Liver (tissue), 9 donors: ENCODE data around the gene SCLY. TPM values are rescaled to one million over a fixed set of nuclear protein-coding genes. Genes with fewer than 3 reads are reported as not detected.

ENCODE experiments used
- DNase-seq: peaks from one replicate; pipeline ENCODE4 v3.0.0-alpha.2; 2017; ENCODE audit warnings: low spot score
- H3K27ac ChIP-seq, 2 donors: one replicate each; pipeline ENCODE4 v1.7.0; 2013; ENCODE audit warnings: inconsistent platforms in 2 of 2, low read length in 2 of 2, control low read depth in 1 of 2, low read depth in 1 of 2, mild to moderate bottlenecking in 1 of 2
- H3K27me3 ChIP-seq, 4 donors: one replicate each; pipeline versions ENCODE4 v1.6.1 to v1.7.0; 2013; ENCODE audit warnings: low read length in 3 of 4, inconsistent platforms in 1 of 4, mild to moderate bottlenecking in 1 of 4, moderate library complexity in 1 of 4; ENCODE audit not compliant: control insufficient read depth in 4 of 4, insufficient read depth in 4 of 4
- H3K36me3 ChIP-seq, 4 donors: one replicate each; pipeline versions ENCODE4 v1.6.1 to v1.7.0; 2013; ENCODE audit warnings: low read length in 3 of 4, mild to moderate bottlenecking in 3 of 4, low read depth in 1 of 4, moderate library complexity in 1 of 4; ENCODE audit not compliant: control insufficient read depth in 4 of 4, insufficient read depth in 3 of 4
- H3K4me1 ChIP-seq, 4 donors: one replicate each; pipeline versions ENCODE4 v1.6.1 to v1.7.0; 2013; ENCODE audit warnings: low read length in 3 of 4, mild to moderate bottlenecking in 3 of 4, moderate library complexity in 1 of 4; ENCODE audit not compliant: control insufficient read depth in 4 of 4, insufficient read depth in 4 of 4
- H3K4me3 ChIP-seq, 3 donors: one replicate each; pipeline versions ENCODE4 v1.6.1 to v1.7.0; 2013; ENCODE audit warnings: low read length in 3 of 3, control low read depth in 1 of 3, low read depth in 1 of 3, mild to moderate bottlenecking in 1 of 3
- H3K9ac ChIP-seq, 2 donors: one replicate each; pipeline ENCODE4 v1.7.0; 2013; ENCODE audit warnings: low read length in 2 of 2, mild to moderate bottlenecking in 2 of 2, moderate library complexity in 2 of 2, control low read depth in 1 of 2, low read depth in 1 of 2
- H3K9me3 ChIP-seq, 4 donors: one replicate each; pipeline versions ENCODE4 v1.6.1 to v1.7.0; 2013; ENCODE audit warnings: low read length in 3 of 4; ENCODE audit not compliant: control insufficient read depth in 4 of 4
- EGR1 ChIP-seq, 2 donors: IDR thresholded peaks; 2 replicates each; pipeline ENCODE4 v1.6.1; 2016 to 2018; ENCODE audit warnings: antibody characterized with exemption in 2 of 2, low read depth in 2 of 2
- FOXA1 ChIP-seq: IDR thresholded peaks from 2 replicates; pipeline ENCODE4 v1.6.1; 2016; ENCODE audit warnings: antibody characterized with exemption
- FOXA2 ChIP-seq: IDR thresholded peaks from 2 replicates; pipeline ENCODE4 v1.6.1; 2016; ENCODE audit warnings: antibody characterized with exemption
- GABPA ChIP-seq, 2 donors: IDR thresholded peaks in 1 of 2; conservative IDR thresholded peaks in 1 of 2; 2 replicates each; pipeline ENCODE4 v1.6.1; 2016; ENCODE audit warnings: antibody characterized with exemption in 2 of 2, mild to moderate bottlenecking in 1 of 2, moderate library complexity in 1 of 2
- HNF4G ChIP-seq: IDR thresholded peaks from 2 replicates; pipeline ENCODE4 v1.6.1; 2016; ENCODE audit warnings: antibody characterized with exemption
- JUND ChIP-seq, 2 donors: IDR thresholded peaks; 2 replicates each; pipeline ENCODE4 v1.6.1; 2016; ENCODE audit warnings: antibody characterized with exemption in 2 of 2
- NR2F2 ChIP-seq: IDR thresholded peaks from 2 replicates; pipeline ENCODE4 v1.6.1; 2016; ENCODE audit warnings: antibody characterized with exemption
- RAD21 ChIP-seq, 2 donors: IDR thresholded peaks; 2 replicates each; pipeline ENCODE4 v1.6.1; 2016; ENCODE audit warnings: antibody characterized with exemption in 2 of 2, mild to moderate bottlenecking in 2 of 2
- RXRA ChIP-seq, 2 donors: IDR thresholded peaks; 2 replicates each; pipeline ENCODE4 v1.6.1; 2017 to 2018; ENCODE audit warnings: antibody characterized with exemption in 2 of 2, mild to moderate bottlenecking in 1 of 2
- SP1 ChIP-seq: IDR thresholded peaks from 2 replicates; pipeline ENCODE4 v1.6.1; 2018; ENCODE audit warnings: antibody characterized with exemption, mild to moderate bottlenecking
- TAF1 ChIP-seq: conservative IDR thresholded peaks from 2 replicates; pipeline ENCODE4 v1.6.1; 2016; ENCODE audit warnings: antibody characterized with exemption, mild to moderate bottlenecking
- YY1 ChIP-seq: IDR thresholded peaks from 2 replicates; pipeline ENCODE4 v1.6.1; 2016; ENCODE audit warnings: antibody characterized with exemption, mild to moderate bottlenecking
- WGBS: extraction: QIAGEN DNeasy Blood & Tissue Kit; methylation state at CpG from one replicate; pipeline ENCODE4 v1.1.7; 2013; 5-methylcytosine and 5-hydroxymethylcytosine counted together
- polyA plus RNA-seq, 2 donors: library from polyadenylated mRNA; stranded (reverse) in 1 of 2; unstranded in 1 of 2; fragments of 200-250 nt in 1 of 2; fragments of >200 nt in 1 of 2; fragmentation: Nextera tagmentation in 1 of 2; extraction: Ambion mirVana in 1 of 2; gene quantifications; one replicate each; pipeline versions ENCODE4 v1.2.1 to v1.2.3, GENCODE V29; 2013 to 2015
- total RNA-seq, 2 donors: library from RNA; depleted of rRNA; stranded (reverse); fragments of >200 nt; gene quantifications; one replicate each; pipeline ENCODE4 v1.2.3, GENCODE V29; 2014
- TF ChIP-seq, protein P1 (sequence below): fragments of 150-350 bp; IDR thresholded peaks from 2 replicates; pipeline ENCODE4 v1.5.1; 2017; ENCODE audit warnings: improper control_type of control experiment, low read depth, low read length; ENCODE audit not compliant: missing input control
- TF ChIP-seq, protein P2 (sequence below): IDR thresholded peaks from 2 replicates; pipeline ENCODE4 v1.6.1; 2016; ENCODE audit warnings: antibody characterized with exemption
- TF ChIP-seq, protein P3 (sequence below): IDR thresholded peaks from 2 replicates; pipeline ENCODE4 v1.6.1; 2016; ENCODE audit warnings: antibody characterized with exemption
- donor health status: healthy.
- donor health status: healthy.
- donor health status: healthy.
- donor health status: healthy.
- donor health status: healthy.

The SCLY gene
- total and polyA plus RNA-seq, 4 donors, result 21.6 to 39.2 (median 25.0) TPM

DNA sequence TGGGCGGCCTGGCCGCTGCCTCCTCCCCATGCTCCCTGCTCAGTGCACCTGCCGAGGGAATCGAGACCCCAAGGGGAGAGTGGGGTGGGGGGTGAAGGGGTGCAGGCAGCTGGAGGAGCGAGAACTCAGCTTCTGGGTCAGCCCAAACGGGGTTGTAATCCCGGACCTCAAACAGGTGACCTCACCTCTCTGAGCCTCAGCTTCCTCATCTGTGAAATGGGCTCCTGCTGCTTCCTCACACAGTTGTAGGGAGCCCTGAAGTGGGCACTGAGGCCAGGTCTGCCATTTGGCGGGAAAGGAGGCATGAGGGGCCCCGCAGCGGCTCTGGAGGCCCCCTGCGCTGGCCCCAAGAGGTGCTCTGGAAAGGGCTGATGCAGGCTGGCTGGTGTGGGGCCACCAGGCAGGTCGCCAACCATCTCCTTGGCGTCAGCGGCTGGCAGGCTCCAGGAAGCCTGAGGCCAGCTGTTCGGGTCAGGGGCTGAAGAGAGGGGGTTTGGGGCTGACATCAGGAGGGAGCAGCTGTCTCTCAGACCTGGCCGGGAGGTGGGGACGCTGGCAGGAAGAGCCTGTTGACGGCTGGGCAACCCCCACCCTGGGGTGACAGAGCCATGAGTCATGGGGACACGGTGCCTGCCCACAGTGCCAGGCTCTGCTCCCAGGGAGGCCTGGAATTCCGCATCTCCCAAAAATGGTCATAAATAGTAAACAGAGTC lies 82.6 kb downstream of the SCLY start (continued):
- TF ChIP-seq, protein P1, sequence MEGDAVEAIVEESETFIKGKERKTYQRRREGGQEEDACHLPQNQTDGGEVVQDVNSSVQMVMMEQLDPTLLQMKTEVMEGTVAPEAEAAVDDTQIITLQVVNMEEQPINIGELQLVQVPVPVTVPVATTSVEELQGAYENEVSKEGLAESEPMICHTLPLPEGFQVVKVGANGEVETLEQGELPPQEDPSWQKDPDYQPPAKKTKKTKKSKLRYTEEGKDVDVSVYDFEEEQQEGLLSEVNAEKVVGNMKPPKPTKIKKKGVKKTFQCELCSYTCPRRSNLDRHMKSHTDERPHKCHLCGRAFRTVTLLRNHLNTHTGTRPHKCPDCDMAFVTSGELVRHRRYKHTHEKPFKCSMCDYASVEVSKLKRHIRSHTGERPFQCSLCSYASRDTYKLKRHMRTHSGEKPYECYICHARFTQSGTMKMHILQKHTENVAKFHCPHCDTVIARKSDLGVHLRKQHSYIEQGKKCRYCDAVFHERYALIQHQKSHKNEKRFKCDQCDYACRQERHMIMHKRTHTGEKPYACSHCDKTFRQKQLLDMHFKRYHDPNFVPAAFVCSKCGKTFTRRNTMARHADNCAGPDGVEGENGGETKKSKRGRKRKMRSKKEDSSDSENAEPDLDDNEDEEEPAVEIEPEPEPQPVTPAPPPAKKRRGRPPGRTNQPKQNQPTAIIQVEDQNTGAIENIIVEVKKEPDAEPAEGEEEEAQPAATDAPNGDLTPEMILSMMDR, result no peak
- no peak for TF ChIP-seq JUND (IDR thresholded peaks at IDR 0.05)
- no peak for TF ChIP-seq FOXA2
- TF ChIP-seq GABPA (IDR thresholded peaks at IDR 0.05 in 1 of 2, conservative IDR thresholded peaks at IDR 0.05 in 1 of 2), result no peak
- TF ChIP-seq HNF4G, result no peak
- no peak for TF ChIP-seq TAF1
- TF ChIP-seq SP1, result no peak
- no peak for TF ChIP-seq YY1
- TF ChIP-seq RXRA (IDR thresholded peaks at IDR 0.05), result no peak

DNA sequence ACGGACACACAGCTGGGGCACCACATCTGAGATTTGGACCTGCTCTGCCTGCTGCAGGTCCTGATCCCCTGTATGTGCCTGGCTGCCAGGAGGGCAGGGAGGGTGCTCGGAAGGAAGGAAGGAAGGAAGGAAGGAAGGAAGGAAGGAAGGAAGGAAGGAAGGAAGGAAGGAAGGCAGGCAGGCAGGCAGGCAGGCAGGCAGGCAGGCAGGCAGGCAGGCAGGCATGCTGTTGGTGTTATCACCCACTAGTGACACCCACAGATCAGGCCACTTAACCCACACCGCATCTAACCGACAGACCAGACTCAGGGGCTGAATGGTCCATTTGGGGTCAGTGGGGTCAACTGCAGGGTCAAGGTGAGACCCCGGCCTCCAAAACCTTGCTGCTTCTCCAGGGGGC lies 83.5 kb downstream of the SCLY start:
- H3K27ac ChIP-seq, result no peak overlapping the region
- TF ChIP-seq TAF1 (no peak), YY1 (no peak), JUND (IDR thresholded peaks at IDR 0.05) (no peak), FOXA1 (no peak), GABPA (IDR thresholded peaks at IDR 0.05 in 1 of 2, conservative IDR thresholded peaks at IDR 0.05 in 1 of 2) (no peak), NR2F2 (no peak), RAD21 (IDR thresholded peaks at IDR 0.05) (no peak), HNF4G (no peak), SP1 (no peak), EGR1 (IDR thresholded peaks at IDR 0.05; ENCODE audit: low read depth in 2 of 2) (no peak)
- TF ChIP-seq, protein P2, sequence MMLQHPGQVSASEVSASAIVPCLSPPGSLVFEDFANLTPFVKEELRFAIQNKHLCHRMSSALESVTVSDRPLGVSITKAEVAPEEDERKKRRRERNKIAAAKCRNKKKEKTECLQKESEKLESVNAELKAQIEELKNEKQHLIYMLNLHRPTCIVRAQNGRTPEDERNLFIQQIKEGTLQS, result no peak
- TF ChIP-seq, protein P1, result no peak
- TF ChIP-seq, protein P3, sequence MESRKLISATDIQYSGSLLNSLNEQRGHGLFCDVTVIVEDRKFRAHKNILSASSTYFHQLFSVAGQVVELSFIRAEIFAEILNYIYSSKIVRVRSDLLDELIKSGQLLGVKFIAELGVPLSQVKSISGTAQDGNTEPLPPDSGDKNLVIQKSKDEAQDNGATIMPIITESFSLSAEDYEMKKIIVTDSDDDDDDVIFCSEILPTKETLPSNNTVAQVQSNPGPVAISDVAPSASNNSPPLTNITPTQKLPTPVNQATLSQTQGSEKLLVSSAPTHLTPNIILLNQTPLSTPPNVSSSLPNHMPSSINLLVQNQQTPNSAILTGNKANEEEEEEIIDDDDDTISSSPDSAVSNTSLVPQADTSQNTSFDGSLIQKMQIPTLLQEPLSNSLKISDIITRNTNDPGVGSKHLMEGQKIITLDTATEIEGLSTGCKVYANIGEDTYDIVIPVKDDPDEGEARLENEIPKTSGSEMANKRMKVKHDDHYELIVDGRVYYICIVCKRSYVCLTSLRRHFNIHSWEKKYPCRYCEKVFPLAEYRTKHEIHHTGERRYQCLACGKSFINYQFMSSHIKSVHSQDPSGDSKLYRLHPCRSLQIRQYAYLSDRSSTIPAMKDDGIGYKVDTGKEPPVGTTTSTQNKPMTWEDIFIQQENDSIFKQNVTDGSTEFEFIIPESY, result no peak
- H3K4me3 ChIP-seq, result no peak overlapping the region
- no peaks in the 10 kb centered on the region for H3K9me3 ChIP-seq
- H3K9ac ChIP-seq, result no peak overlapping the region
- no peaks in the 10 kb centered on the region for H3K36me3 ChIP-seq
- H3K27me3 ChIP-seq, result no peaks in the 10 kb centered on the region
- DNase-seq, result no peak
- 89% methylated on average over 5 of the region's 5 CpGs for WGBS
- H3K4me1 ChIP-seq, result no peaks in the 10 kb centered on the region
